RPMI7951 (cell line): ENCODE results near the gene SCPEP1. TPM values are rescaled to one million over a fixed set of nuclear protein-coding genes. Genes with fewer than 3 reads are reported as not detected.

ENCODE experiments used
- DNase-seq: peaks from one replicate; pipeline ENCODE4 v3.0.0-alpha.2; 2012; ENCODE audit warnings: low read depth
- total RNA-seq: library from RNA; depleted of rRNA; stranded (reverse); fragments of >200 nt; shearing (Covaris generic); gene quantifications from 2 replicates; pipeline ENCODE4 v1.2.3, GENCODE V29; 2014

Gene SCPEP1
- total RNA-seq, 1 experiment from 2014 or later, result 50.3 TPM

DNA sequence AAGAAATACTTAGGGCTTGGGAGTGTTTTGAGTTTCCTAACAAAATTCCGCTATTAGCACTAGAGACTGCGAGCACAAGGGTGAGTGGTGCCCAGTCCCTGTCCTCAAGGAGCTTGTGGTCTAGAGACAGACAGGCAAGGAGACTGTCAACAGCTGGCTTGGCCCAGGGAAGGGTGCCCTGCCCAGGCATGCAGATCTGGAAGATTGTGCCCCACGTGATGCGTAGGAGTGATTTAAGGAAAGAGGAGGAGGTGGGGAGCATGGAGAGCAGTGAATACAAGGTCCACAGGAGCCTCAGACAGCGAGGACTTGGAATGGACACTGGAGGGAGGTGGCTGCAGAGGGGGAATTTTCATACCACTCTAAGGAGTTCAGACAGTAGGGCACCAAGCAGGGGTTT is 25.0 kb downstream of the SCPEP1 start:
- DNase-seq, result no peak

DNA sequence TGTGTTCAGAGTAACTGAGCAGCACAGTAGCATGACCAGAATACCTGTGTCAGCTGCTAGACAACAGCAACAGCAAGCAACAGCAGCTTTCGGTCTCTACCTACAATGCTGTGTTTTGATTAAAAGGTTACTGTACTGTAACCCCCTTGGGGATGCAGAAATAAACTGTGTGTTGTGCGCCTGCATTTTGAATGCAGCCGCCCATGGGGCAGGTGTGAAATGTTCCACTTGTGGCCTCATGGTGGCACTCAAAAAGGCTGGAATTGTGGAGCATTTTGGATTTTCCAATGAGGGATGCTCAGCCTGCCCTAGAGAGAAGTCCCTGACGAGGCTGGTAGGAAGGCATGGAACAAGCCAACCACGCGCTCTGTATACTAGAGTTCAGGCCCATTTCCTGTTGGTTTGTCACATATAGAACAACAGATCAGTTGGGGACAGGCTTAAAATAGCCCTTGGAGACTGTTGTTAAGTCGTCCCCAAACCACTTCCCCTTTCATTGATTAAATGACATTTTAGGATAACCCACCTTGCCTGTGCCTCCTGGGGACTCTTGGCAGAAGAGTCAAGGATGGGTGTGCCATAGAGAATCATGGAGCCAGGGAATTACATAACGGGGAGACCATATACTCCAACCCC is 27.1 kb downstream of the SCPEP1 start:
- no peak for DNase-seq

DNA sequence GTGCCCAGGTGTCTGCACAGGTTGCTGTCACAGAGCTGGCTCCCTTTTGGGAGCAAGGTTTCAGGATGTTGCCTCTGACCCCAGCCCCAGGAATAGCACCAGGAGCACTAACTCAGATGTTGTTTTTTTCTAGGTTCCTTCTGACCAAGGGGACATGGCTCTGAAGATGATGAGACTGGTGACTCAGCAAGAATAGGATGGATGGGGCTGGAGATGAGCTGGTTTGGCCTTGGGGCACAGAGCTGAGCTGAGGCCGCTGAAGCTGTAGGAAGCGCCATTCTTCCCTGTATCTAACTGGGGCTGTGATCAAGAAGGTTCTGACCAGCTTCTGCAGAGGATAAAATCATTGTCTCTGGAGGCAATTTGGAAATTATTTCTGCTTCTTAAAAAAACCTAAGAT is 28.1 kb downstream of the SCPEP1 start:
- DNase-seq, result peak; percentile 70

DNA sequence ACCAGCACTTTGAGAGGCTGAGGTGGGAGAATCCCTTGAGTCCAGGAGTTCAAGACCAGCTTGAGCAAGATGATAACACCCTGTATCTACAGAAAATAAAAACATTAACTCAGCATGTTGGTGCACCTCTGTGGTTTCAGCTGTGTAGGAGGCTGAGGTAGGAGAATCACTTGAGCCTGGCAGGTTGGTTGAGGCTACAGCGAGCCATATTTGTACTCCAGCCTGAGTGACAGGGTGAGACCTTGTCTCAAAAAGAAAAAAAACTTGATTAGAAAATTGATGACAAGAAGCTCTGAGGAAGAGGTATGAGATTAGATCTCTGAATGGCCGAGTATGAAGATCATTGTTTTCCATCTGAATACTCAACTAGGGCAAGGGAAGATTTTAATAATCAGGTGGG is 31.0 kb downstream of the SCPEP1 start:
- DNase-seq, result no peak

DNA sequence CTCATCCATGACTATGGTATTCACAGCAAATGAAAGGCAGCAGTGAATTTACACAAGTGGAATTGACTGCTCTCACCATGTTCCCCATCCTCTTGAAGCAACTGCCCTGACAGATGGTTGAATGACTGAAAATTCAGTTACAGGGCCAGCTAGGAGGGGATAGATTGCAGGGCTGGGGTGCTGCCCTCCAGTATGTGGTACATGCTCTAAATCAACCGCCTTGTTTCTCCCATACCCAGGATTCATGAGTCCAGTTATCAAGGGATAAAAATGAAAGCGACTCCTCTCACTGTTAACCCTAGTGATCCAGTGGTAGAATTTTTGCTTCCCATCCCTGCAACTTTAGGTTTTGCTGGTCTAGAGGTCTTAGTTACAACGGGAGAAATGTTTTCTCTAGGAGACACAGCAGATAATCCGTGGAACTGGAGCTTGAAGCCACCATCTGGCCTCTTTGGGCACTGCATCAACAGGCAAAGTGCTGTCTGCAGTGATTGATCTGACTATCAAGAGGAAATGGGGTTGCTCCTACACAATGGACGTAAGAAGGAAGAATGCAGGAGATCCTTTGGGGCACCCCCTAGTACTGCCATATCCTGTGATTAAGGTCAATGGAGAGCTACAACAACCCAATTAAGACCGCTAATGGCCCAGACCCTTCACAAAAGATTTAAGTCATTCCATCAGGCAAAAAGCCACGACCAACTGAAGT is 32.0 kb downstream of the SCPEP1 start:
- peak; percentile 56 for DNase-seq

DNA sequence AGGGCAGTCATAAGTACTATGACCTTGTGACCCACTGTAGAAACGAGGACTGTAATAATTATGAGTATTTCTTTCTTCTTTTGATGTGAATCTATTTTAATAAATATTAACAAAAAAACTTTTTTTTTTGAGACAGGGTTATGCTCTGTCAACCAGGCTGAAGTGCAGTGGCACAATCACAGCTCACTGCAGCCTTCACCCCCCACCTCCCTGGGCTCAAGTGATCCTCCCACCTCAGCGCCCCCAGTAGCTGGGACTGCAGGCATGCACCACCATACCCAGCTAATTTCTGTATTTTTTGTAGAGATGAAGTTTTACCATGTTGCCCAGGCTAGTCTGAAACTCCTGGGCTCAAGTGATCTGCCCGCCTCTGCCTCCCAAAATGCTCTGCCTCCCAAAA is 32.6 kb downstream of the SCPEP1 start:
- DNase-seq, result no peak

DNA sequence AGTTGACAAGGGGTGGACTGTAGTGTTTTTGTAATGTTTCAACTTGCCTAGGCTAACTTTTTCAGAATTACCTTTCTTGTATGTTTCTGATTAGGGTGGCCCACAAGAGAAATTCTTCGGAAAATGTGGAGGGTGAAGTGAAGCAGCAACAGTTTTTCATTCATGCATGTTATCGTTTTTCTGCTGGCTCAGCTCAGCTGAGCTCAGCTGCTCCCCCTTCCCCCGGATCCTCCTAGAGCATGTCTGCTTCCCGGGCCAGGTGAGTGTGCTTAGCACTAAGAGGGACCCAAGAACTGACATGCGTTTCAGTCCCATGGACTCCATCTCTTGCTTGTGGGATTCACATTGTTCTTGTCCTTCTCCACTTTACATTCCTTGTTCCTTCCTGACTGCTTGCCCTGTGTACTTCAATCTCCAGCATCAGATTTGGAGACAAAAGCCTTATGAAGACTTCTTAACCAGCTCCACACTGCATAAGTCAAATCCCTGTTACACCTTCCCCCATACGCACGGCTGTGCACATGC is 33.6 kb downstream of the SCPEP1 start:
- no peak for DNase-seq

DNA sequence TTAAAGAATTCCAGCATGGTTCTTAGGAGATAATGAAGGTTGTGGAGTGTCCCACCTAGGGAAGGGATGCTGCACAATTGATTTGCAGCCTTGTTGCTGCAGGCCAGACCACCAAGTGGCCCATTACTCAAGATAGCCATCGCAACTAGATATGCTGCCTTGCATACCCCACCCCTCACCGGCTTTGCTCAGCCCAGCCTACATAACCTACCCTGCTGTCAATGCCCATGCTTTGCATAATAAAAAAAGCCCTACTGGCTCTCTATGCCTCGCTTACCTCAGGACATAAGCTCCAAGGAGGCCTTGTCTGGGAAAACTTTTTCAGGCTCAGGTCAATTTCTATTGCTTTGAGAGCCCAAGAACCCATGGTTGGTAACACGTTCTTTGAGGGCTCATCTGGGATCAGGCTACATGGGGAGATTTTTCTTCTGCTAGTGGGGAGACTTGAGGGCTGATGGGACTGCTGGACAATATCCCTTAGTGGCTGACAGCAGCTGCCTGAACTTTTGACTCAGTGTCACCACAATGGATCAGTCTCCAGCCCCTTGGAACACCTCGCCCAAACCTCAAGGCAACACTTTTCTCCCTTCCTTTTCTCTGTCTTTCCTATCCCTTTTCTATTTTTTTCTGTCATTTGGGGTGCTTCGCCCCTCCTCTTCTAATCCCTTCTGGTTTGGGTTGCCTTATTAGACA is 38.3 kb downstream of the SCPEP1 start:
- DNase-seq, result peak; percentile 6

DNA sequence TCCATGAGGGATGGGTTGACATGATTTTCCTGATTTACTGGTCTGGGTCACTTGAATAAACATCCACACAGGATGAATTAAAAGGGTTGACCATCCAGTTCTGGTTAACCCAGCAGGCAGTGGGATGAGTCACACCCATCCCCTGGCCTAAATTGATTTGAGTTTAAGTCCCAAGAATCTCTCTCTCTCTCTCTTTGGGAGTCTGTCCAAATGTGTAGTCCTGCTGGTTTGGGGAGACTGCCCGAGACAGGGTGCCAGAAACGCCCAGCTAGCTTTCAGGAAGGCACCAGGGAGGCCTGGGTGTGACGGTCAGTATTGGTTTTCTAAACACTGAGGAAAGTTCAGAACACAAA is 38.8 kb downstream of the SCPEP1 start:
- peak; percentile 65 for DNase-seq

DNA sequence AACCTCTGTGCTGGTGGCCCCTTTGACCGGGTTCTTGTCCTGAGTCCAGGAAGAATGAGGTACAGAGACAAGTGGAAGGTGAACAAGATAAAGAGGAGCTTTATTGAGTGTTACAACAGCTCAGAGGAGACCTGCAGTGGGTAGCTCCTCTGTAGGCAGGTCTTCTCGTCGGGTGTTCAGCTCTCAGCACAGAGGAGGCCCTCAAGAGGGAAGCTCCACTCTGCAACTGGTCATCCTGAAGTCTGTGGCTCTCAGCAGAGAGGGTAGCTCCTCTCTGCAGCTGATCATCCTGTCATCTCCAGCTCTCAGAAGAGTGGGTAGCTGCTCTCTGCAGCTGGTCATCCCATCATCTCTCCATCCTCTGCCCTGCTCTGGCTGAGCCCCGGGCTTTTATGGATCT is 39.7 kb downstream of the SCPEP1 start:
- DNase-seq, result no peak

DNA sequence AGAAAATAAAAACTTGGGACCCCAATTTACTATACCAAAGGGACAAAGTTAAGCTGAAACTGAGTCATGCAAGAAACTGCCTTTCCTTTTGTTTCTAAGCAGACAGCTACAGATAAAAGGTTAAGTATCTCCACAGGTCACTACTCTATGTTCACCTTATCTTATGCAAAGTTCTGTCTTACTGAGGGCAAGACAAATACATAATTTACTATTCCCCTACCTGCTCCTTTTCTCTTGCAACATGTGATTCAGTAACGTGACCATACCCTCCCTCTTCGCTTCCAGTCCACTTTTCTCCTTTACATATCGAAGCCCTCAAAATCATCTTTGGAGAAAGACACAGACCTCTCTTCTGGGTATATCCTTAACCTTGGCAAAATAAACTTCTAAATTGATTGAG is 42.3 kb downstream of the SCPEP1 start:
- DNase-seq, result no peak

DNA sequence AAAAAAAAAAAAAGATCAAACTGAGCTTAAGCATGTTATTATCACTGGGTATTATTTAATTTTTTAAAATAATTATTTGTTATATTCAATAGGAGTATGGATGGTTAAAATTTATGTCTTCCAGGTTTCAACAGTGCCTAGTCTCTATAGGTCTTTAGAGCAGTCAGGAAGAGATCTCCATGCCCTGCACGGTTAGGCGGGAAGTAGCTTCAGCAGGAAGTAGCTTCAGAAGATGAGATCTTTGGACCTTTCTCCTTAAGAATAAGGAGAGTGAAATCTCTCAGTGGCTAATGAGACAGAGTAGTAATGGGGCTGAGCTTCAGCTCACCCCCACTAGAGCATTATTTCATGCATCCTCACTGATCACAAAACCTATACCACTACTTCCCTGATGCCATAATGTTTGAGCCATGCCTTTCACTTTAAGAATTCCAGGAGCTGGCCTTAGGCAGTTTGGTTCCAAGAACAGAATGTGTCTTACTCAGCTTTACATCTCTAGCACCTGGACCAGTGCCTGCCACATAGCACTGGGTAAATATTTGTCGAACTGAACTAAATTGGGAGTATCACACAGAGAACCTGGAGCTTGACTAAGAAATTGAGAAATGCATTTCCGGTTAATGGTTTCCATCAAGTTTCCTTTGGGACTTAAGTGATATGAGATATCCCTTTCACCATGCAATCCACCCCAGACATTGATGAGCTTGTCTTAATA is 43.5 kb downstream of the SCPEP1 start:
- no peak for DNase-seq

DNA sequence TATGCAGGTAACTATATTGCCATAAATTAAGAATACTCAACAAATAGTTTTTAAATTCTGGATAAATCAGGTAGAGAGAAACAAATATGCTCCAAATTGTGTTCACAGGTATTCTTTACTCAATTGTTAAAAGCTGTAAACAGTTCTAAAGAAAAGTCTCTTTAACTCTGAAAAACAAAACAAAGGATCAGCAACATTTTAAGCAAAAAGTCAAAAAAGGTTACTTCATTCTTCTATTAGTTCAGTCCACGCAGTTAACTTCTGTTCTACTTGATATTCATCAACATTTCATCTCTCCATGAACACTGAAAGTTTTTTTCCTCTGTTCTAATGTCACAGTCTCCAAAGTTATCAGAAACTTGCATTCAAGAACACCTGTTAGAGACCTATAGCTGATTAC is 47.9 kb downstream of the SCPEP1 start:
- no peak for DNase-seq

DNA sequence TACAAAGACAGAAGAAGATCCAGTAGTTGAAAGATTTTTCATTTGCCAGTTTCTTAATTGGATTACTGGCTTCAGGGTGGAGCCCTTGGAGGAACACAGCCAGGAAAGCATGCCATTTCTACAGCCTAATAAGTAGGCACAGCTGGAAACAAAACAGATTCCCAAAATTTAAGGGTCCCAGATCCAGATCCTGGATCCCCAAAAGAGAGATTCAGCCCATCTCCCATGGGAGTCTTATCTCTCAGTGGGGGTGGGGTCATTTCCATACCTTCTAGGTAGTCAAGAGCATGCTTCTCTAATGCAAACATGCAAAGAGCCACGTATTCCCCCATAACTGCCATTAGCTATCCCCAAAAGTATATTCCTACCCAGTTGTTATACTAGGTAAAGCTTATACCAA is 49.9 kb downstream of the SCPEP1 start:
- DNase-seq, result no peak

DNA sequence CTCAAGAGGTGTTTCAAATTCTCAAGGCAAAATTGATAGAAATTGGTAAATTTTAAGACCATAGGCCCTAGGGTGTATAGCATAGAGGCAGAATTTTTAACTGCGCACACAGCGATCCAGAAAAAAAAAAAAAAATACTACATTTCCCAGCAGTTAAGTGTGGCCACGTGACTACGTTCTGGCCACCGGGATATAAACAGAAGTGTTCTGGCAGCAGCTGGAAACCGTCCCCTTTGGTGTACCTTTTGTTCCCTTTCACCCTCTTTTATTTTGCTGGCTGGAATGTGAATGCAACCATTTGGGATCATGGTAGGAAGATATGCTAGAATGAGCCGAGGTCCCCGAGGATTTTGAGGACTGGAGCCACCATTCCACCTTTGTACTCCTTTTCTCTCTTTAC is 54.4 kb downstream of the SCPEP1 start:
- DNase-seq, result no peak

DNA sequence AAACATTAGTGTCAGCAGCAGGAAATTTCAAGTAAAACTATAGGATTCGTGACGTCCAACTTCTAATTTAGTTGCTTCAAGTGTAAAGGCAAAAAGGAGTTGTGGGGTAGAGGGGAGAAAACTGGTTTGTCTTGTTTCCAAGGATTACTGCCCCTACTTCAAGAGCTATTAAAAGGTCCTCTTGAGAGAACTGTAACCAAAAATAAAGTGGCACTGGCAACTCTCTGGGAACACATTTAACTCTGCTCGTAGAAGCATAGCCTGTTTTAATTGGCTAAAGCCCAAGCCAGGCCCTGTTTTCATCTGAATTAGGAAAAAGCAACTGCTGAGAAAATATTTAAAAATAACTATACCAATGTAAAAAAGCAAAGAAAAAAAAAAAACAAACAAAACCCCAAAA is 55.4 kb downstream of the SCPEP1 start:
- no peak for DNase-seq

DNA sequence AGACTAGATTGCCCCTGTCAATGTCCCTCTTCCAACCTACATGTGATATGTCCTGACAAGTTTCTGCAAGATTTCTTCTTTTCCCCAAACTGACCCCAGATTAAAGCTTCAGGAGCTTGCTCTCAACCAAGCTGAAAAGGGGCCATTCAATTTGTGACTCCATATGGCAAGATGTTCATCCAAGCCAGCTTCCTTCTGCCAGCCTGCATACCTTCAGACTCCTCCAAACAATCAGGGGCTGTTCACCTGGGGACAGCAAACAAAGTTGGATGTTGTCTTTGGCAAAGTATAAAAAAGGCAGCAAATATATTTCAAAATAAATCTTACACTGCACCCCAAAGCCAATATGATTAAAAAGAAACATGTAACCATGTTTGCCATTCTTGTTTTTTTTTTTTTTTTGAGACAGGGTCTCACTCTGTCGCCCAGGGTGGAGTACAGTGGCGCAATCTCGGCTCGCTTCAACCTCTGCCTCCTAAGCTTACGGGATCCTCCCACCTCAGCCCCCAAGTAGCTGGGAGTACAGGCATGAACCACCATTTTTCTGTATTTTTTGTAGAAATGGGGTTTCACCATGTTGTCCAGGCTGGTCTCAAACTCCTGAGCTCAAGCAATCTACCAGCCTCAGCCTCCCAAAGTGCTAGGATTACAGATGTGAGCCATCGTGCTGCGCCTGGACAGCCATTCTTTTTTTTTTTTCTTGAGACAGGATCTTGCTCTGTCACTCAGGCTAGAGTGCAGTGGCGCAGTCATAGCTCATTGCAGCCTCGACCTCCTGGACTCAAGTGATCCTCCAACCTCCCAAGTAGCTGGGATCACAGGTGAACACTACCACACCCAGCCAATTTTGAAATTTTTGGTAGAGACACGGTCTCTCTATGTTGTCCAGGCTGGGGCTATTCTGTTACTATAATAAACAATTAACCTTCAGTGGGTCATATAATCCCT is 57.1 kb downstream of the SCPEP1 start:
- no peak for DNase-seq

DNA sequence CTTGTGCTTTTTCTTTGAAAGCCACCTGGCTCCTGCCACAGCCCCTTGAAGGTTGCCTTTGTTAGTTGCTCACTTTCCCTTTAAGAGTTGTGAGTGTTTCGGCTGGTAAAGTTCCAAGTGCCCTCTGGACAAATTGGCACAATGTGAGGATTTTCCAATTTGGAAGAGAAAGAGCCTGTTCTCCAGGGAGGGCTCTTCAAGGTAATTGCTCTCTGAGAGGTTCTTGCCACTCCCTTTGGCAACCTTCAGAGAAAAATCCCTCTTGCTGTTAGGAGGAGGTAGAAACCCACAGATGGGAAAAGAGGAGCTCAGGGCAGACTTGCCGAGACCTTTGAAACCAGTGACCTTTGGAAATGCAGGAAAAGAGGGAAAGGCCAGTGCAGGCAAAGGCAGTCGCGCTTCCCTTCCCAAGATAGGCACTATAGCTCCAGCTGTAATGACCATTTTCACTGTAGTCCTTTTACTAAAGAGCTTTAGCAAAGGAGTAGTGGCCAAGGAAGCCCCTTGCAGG is 58.1 kb downstream of the SCPEP1 start:
- DNase-seq, result no peak

DNA sequence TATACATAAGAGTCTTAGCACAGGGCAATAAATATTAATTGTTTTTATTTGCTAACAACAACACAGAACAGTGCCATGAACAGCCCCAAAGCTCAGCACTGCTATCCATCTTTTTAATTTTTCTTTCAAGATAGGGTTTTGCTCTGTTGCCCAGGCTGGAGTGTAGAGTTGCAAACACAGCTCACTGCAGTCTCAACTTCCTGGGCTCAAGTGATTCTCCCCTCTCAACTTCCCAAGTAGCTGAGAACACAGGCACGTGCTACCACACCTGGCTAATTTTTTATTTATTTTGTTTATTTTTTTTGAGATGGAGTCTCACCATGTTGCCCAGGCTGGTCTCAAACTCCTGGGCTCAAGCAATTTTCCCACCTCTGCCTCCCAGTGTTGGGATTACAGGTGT is 59.5 kb downstream of the SCPEP1 start:
- DNase-seq, result no peak

DNA sequence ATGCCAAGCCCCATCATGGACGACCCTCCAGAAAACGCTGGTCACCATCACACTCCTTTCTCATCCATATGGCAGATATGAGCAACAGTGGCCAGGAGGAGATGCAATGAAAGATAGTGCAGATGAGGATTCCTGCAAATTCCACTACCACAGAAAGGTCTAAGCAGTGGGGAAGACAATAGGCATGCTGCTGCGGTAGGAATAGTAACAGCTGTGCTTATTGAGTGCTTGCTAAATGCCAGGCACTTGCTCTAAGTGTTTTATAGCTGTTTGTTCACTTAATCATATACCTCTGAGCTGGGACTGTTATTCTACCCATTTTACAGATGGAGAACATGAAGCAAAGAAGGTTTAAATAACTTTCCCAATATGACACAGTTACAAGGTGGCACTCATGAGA is 60.6 kb downstream of the SCPEP1 start:
- DNase-seq, result no peak

DNA sequence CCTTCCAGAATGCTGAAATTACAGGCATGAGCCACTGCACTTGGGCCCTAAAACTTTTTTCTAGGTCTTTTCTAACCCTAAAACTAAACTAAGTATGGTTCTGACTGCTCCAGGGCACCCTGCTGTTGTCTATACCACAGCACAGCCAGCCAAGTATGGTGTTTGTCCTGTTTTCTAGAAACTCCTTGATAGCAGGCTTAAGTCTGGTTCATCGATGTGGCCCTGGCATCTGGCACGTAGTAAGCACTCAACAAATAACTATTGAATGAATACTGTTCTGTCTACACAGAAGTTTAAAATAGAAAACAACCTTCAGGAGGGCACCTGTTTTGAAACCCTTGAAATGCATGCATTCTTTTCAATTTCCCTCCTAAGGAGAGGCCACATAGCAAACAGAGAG is 62.6 kb downstream of the SCPEP1 start:
- DNase-seq, result no peak
